Left renal pelvis (tissue), 4 donors: ENCODE data around the gene NFU1. TPM values are rescaled to one million over a fixed set of nuclear protein-coding genes. Genes with fewer than 3 reads are reported as not detected.
"Not testable (repeated sequence)": the region's sequence is repeated elsewhere in the genome, so short reads cannot be mapped to it uniquely, and the experiment has no call there.

Source experiments
- DNase-seq, 4 donors: peaks; one replicate each; pipeline ENCODE4 v3.0.0-alpha.2; 2013; ENCODE audit warnings: low read depth in 4 of 4, low spot score in 3 of 4
- polyA plus RNA-seq, 4 donors: library from polyadenylated mRNA; unstranded; fragments of 120-200 nt; gene quantifications; one replicate each; pipeline ENCODE4 v1.2.1, GENCODE V29; 2013; ENCODE audit not compliant: insufficient read length in 4 of 4

The NFU1 gene
- polyA plus RNA-seq, 4 donors: 47.0 to 70.4 (median 60.8) TPM

- no peak for DNase-seq
Observed at GRCh38 chr2:69452687-69453086, 15.5 kb upstream of the NFU1 start.

GRCh38 chr2:69450735-69451416 lies 13.6 kb upstream of the NFU1 start:
- no peak for DNase-seq

GRCh38 chr2:69449906-69450305 lies 12.7 kb upstream of the NFU1 start:
- no peak for DNase-seq

GRCh38 chr2:69443673-69444072 lies 6.4 kb upstream of the NFU1 start:
- not testable (repeated sequence) for DNase-seq

GRCh38 chr2:69439499-69439898 lies 2.3 kb upstream of the NFU1 start:
- not testable (repeated sequence) for DNase-seq

GRCh38 chr2:69438580-69438979 lies 1.3 kb upstream of the NFU1 start:
- no peak for DNase-seq

- no peak for DNase-seq
Observed at GRCh38 chr2:69437751-69438154, 518 bp upstream of the NFU1 start.

GRCh38 chr2:69436596-69436937 lies 668 bp downstream of the NFU1 start:
- peak in 1 of 4 donors; percentile 27 for DNase-seq

GRCh38 chr2:69434753-69435152 lies 2.5 kb downstream of the NFU1 start:
- no peak for DNase-seq

GRCh38 chr2:69429491-69430183 lies 7.6 kb downstream of the NFU1 start:
- DNase-seq: no peak

- DNase-seq: no peak
Observed at GRCh38 chr2:69428981-69429380, 8.3 kb downstream of the NFU1 start.

GRCh38 chr2:69424419-69424818 lies 12.8 kb downstream of the NFU1 start:
- DNase-seq: no peak

- DNase-seq: no peak
Observed at GRCh38 chr2:69422198-69422597, 15.0 kb downstream of the NFU1 start.

- not testable (repeated sequence) for DNase-seq
Observed at GRCh38 chr2:69419111-69419510, 18.1 kb downstream of the NFU1 start.

GRCh38 chr2:69416147-69416546 lies 21.1 kb downstream of the NFU1 start:
- no peak for DNase-seq

- DNase-seq: no peak
Observed at GRCh38 chr2:69411120-69411519, 26.1 kb downstream of the NFU1 start.

GRCh38 chr2:69405306-69405705 lies 31.9 kb downstream of the NFU1 start:
- no peak for DNase-seq

- no peak for DNase-seq
Observed at GRCh38 chr2:69400121-69400520, 37.1 kb downstream of the NFU1 start.

- DNase-seq: no peak
Observed at GRCh38 chr2:69397234-69397633, 40.0 kb downstream of the NFU1 start.

GRCh38 chr2:69395866-69396265 lies 41.4 kb downstream of the NFU1 start:
- DNase-seq: no peak

- DNase-seq: no peak
Observed at GRCh38 chr2:69393963-69394362, 43.3 kb downstream of the NFU1 start.

- no peak for DNase-seq
Observed at GRCh38 chr2:69390471-69390870, 46.8 kb downstream of the NFU1 start.
